ENCODE measurements around the gene CFAP77. TPM values are rescaled to one million over a fixed set of nuclear protein-coding genes. Genes with fewer than 3 reads are reported as not detected.
A peak's percentile ranks its signal among the peaks of the same experiment; 100 is the strongest.

The CFAP77 gene
- total RNA-seq, 1 donor from 2014 or later: 1.8 TPM

GRCh38 chr9:132464547-132464946, 54.5 kb downstream of the CFAP77 start:
- no peak overlapping the region for H3K27ac Mint-ChIP-seq

GRCh38 chr9:132465131-132465635, 55.2 kb downstream of the CFAP77 start:
- DNase-seq (ENCODE audit: low spot score): no peak
- Histone ChIP-seq H3K9me3 (ENCODE audit: low read depth) (no peaks in the 10 kb centered on the region), H4K20me1 (ENCODE audit: low read depth) (no peaks in the 10 kb centered on the region), H3K4me3 (no peak overlapping the region), H3K27ac (no peak overlapping the region), H3K4me1 (peaks cover 14% of the 10 kb centered on the region), H3K79me2 (ENCODE audit: low read depth) (no peaks in the 10 kb centered on the region), H3K36me3 (no peaks in the 10 kb centered on the region), H2AFZ (replicated peaks) (no peak overlapping the region), H3F3A (ENCODE audit: low read depth) (peaks cover 15% of the 10 kb centered on the region), H3K4me2 (no peak overlapping the region), H3K27me3 (no peaks in the 10 kb centered on the region), H3K9ac (no peak overlapping the region)
- Mint-ChIP-seq H3K27me3 (ENCODE audit: insufficient read depth, low read depth) (peaks cover 11% of the 10 kb centered on the region), H3K27ac (no peak overlapping the region), H3K9me3 (peaks cover 3% of the 10 kb centered on the region), H3K4me1 (peaks cover 57% of the 10 kb centered on the region), H3K4me3 (peak overlapping the region; percentile 52), H3K36me3 (no peaks in the 10 kb centered on the region)
- TF ChIP-seq EZH2 (IDR thresholded peaks at IDR 0.05): no peak
- no peak for TF ChIP-seq CTCF (IDR thresholded peaks at IDR 0.05)
- no peak for TF ChIP-seq EZH2phosphoT487 (IDR thresholded peaks at IDR 0.05)

More at GRCh38 chr9:132464547-132464946, 54.5 kb downstream of the CFAP77 start:
- no peaks in the 10 kb centered on the region for H3K36me3 Mint-ChIP-seq
- peaks cover 3% of the 10 kb centered on the region for H3K9me3 Mint-ChIP-seq
- H3K4me1 ChIP-seq: peaks cover 14% of the 10 kb centered on the region
- H3K36me3 ChIP-seq: no peaks in the 10 kb centered on the region
- peaks cover 11% of the 10 kb centered on the region for H3K27me3 Mint-ChIP-seq (ENCODE audit: insufficient read depth, low read depth)
- H3F3A ChIP-seq (ENCODE audit: low read depth): peaks cover 15% of the 10 kb centered on the region
- TF ChIP-seq EZH2phosphoT487 (IDR thresholded peaks at IDR 0.05) (no peak), CTCF (IDR thresholded peaks at IDR 0.05) (no peak), EZH2 (IDR thresholded peaks at IDR 0.05) (no peak)
- no peak overlapping the region for H2AFZ ChIP-seq (replicated peaks)
- no peaks in the 10 kb centered on the region for H3K27me3 ChIP-seq
- peaks cover 57% of the 10 kb centered on the region for H3K4me1 Mint-ChIP-seq
- peak overlapping the region; percentile 35 for H3K4me3 Mint-ChIP-seq
- no peak overlapping the region for H3K27ac ChIP-seq
- H3K4me2 ChIP-seq: no peak overlapping the region
- H3K79me2 ChIP-seq (ENCODE audit: low read depth): no peaks in the 10 kb centered on the region
- H4K20me1 ChIP-seq (ENCODE audit: low read depth): no peaks in the 10 kb centered on the region
- no peaks in the 10 kb centered on the region for H3K9me3 ChIP-seq (ENCODE audit: low read depth)
- DNase-seq (ENCODE audit: low spot score): no peak
- no peak overlapping the region for H3K4me3 ChIP-seq
- no peak overlapping the region for H3K9ac ChIP-seq

GRCh38 chr9:132472199-132472598, 62.2 kb downstream of the CFAP77 start:
- Histone ChIP-seq H3K27ac (no peak overlapping the region), H3K4me2 (no peak overlapping the region), H3K36me3 (no peaks in the 10 kb centered on the region), H3K27me3 (no peaks in the 10 kb centered on the region), H4K20me1 (ENCODE audit: low read depth) (no peaks in the 10 kb centered on the region), H3K4me1 (peaks cover 37% of the 10 kb centered on the region), H2AFZ (replicated peaks) (no peak overlapping the region), H3K9ac (no peak overlapping the region), H3F3A (ENCODE audit: low read depth) (peaks cover 37% of the 10 kb centered on the region), H3K4me3 (no peak overlapping the region), H3K79me2 (ENCODE audit: low read depth) (no peaks in the 10 kb centered on the region), H3K9me3 (ENCODE audit: low read depth) (no peaks in the 10 kb centered on the region)
- DNase-seq (ENCODE audit: low spot score): no peak
- peaks cover 70% of the 10 kb centered on the region for H3K4me1 Mint-ChIP-seq
- H3K36me3 Mint-ChIP-seq: peaks cover 3% of the 10 kb centered on the region
- H3K27ac Mint-ChIP-seq: peak overlapping the region; percentile 91
- no peak overlapping the region for H3K4me3 Mint-ChIP-seq
- H3K27me3 Mint-ChIP-seq (ENCODE audit: insufficient read depth, low read depth): peaks cover 15% of the 10 kb centered on the region
- H3K9me3 Mint-ChIP-seq: peaks cover 7% of the 10 kb centered on the region
- TF ChIP-seq CTCF (IDR thresholded peaks at IDR 0.05): no peak
- no peak for TF ChIP-seq EZH2 (IDR thresholded peaks at IDR 0.05)
- no peak for TF ChIP-seq EZH2phosphoT487 (IDR thresholded peaks at IDR 0.05)

All from neural progenitor cell (in vitro differentiated cells).